Measurements from ENCODE around the gene CTRB2. TPM values are rescaled to one million over a fixed set of nuclear protein-coding genes. Genes with fewer than 3 reads are reported as not detected.

CTRB2 gene
- total and polyA plus RNA-seq, 3 donors from 2014 or later = 0.63 to 1.1 (median 0.69) TPM

DNA sequence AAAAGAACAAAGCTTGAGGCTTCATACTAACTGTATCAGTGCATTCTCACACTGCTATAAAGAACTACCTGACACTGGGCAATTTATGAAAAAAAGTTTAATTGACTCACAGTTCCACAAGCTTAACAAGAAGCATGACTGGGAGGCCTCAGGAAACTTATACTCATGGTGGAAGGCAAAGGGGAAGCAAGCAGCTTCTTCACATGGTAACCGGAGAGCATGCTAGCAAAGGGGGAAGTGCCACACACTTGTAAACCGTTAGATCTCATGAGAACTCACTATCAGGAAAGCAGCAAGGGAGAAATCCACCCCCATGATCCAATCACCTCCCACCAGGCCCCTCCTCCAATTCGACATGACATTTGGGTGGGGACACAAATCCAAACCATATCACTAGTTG lies 25.3 kb downstream of the CTRB2 start:
- no peaks in the 10 kb centered on the region for H3K9me3 ChIP-seq
- no peaks in the 10 kb centered on the region for H3K27me3 ChIP-seq
- TF ChIP-seq, protein P1, sequence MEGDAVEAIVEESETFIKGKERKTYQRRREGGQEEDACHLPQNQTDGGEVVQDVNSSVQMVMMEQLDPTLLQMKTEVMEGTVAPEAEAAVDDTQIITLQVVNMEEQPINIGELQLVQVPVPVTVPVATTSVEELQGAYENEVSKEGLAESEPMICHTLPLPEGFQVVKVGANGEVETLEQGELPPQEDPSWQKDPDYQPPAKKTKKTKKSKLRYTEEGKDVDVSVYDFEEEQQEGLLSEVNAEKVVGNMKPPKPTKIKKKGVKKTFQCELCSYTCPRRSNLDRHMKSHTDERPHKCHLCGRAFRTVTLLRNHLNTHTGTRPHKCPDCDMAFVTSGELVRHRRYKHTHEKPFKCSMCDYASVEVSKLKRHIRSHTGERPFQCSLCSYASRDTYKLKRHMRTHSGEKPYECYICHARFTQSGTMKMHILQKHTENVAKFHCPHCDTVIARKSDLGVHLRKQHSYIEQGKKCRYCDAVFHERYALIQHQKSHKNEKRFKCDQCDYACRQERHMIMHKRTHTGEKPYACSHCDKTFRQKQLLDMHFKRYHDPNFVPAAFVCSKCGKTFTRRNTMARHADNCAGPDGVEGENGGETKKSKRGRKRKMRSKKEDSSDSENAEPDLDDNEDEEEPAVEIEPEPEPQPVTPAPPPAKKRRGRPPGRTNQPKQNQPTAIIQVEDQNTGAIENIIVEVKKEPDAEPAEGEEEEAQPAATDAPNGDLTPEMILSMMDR (IDR thresholded peaks at IDR 0.05) = no peak
- no peak for TF ChIP-seq POLR2A (IDR thresholded peaks at IDR 0.05)
- no peak overlapping the region for H3K4me3 ChIP-seq
- WGBS, 2 donors = 48% methylated on average over 3 of the region's 3 CpGs
- H3K27ac ChIP-seq = no peak overlapping the region
- intact Hi-C loops (cut with DNase I; ENCODE audit: low total_unique reads) = no loop called here
- H3K4me1 ChIP-seq = no peaks in the 10 kb centered on the region
- DNase-seq = no peak
- no peaks in the 10 kb centered on the region for H3K36me3 ChIP-seq (ENCODE audit: low read depth, missing control alignments)

DNA sequence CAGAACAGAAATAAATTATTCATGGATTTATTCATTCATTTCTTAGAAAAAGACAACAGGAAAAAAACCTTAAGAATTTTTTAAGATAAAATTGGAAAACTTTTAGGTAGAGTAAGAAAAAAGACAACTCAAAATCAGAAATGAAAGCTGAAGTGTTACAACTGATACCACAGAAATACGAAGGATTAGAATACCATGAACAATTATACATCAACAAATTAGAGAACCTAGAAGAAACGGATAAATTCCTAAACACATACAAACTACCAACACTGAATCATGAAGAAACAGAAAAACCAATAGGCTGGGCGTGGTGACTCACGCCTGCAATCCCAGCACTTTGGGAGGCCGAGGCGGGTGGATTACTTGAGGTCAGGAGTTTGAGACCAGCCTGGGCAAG lies 27.8 kb downstream of the CTRB2 start:
- no peaks in the 10 kb centered on the region for H3K36me3 ChIP-seq (ENCODE audit: low read depth, missing control alignments)
- no peak for DNase-seq
- no peaks in the 10 kb centered on the region for H3K27me3 ChIP-seq
- intact Hi-C loops (cut with DNase I; ENCODE audit: low total_unique reads) = no loop called here
- no peaks in the 10 kb centered on the region for H3K9me3 ChIP-seq
- 92 to 95% methylated on average over 6 of the region's 6 CpGs for WGBS, 2 donors
- H3K4me1 ChIP-seq = no peaks in the 10 kb centered on the region
- no peak for TF ChIP-seq POLR2A (IDR thresholded peaks at IDR 0.05)
- TF ChIP-seq, protein P1 (IDR thresholded peaks at IDR 0.05) = no peak
- H3K27ac ChIP-seq = no peak overlapping the region
- no peak overlapping the region for H3K4me3 ChIP-seq

- Histone ChIP-seq H3K9me3 (no peaks in the 10 kb centered on the region), H3K36me3 (ENCODE audit: low read depth, missing control alignments) (no peaks in the 10 kb centered on the region), H3K4me1 (no peaks in the 10 kb centered on the region), H3K27ac (no peak overlapping the region), H3K4me3 (no peak overlapping the region), H3K27me3 (no peaks in the 10 kb centered on the region)
- intact Hi-C loops (cut with DNase I; ENCODE audit: low total_unique reads) = no loop called here
- WGBS, 2 donors = 86 to 96% methylated on average over 2 of the region's 2 CpGs
- no peak for DNase-seq
- no peak for TF ChIP-seq POLR2A (IDR thresholded peaks at IDR 0.05)
- TF ChIP-seq, protein P1 (IDR thresholded peaks at IDR 0.05) = no peak
Measured at GRCh38 chr16:75176926-75177325, 30.0 kb downstream of the CTRB2 start.

DNA sequence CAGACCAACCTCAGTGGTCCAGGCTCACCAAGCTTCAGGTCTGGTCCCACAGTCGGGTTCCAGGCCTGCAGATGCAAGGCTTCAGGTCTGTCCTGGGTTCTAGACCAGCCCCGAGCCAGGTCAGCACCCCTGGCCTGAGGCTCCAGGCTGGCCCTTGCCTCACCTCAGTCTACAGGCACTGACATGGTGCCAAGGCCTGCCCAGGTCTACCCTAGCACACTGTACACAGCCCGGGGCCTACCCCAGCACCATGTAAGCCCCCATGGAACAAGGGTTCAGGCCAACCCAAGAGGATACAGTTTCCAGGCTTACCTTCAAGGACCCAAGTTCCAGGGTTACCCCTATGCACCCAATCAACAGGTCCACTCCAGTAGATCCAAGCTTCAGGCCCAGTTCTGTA lies 31.9 kb downstream of the CTRB2 start:
- H3K27ac ChIP-seq = no peak overlapping the region
- TF ChIP-seq, protein P1 (IDR thresholded peaks at IDR 0.05) = no peak
- TF ChIP-seq POLR2A (IDR thresholded peaks at IDR 0.05) = no peak
- no peaks in the 10 kb centered on the region for H3K36me3 ChIP-seq (ENCODE audit: low read depth, missing control alignments)
- H3K27me3 ChIP-seq = no peaks in the 10 kb centered on the region
- intact Hi-C loops (cut with DNase I; ENCODE audit: low total_unique reads) = no loop called here
- no peak overlapping the region for H3K4me3 ChIP-seq
- no peaks in the 10 kb centered on the region for H3K9me3 ChIP-seq
- no peak for DNase-seq
- H3K4me1 ChIP-seq = no peaks in the 10 kb centered on the region
- WGBS, 2 donors = 98 to 100% methylated on average over 1 to 3 of the region's 3 CpGs

GRCh38 chr16:75172578-75172977 lies 34.4 kb downstream of the CTRB2 start:
- intact Hi-C loops (cut with DNase I; ENCODE audit: low total_unique reads) = no loop called here

More at GRCh38 chr16:75172578-75172977, 34.4 kb downstream of the CTRB2 start:
- Histone ChIP-seq H3K36me3 (ENCODE audit: low read depth, missing control alignments) (no peaks in the 10 kb centered on the region), H3K9me3 (no peaks in the 10 kb centered on the region), H3K27me3 (no peaks in the 10 kb centered on the region), H3K4me3 (no peak overlapping the region), H3K27ac (no peak overlapping the region), H3K4me1 (no peaks in the 10 kb centered on the region)
- DNase-seq = no peak
- WGBS, 2 donors = 87 to 89% methylated on average over 4 of the region's 4 CpGs
- TF ChIP-seq POLR2A (IDR thresholded peaks at IDR 0.05) = no peak
- TF ChIP-seq, protein P1 (IDR thresholded peaks at IDR 0.05) = no peak
